Activated CD8-positive, alpha-beta memory T cell treated with anti-CD3 and anti-CD28 coated beads for 48 hours (primary cell): ENCODE measurements around the gene SORCS2.

ENCODE experiments used
- DNase-seq, 3 experiments: peaks; one replicate each; pipeline ENCODE4 v3.0.0-alpha.2; 2020; ENCODE audit warnings: low read depth in 2 of 3, low spot score in 2 of 3

The SORCS2 gene

GRCh38 chr4:7389101-7389701 is 196.9 kb downstream of the SORCS2 start:
- no peak for DNase-seq

DNA sequence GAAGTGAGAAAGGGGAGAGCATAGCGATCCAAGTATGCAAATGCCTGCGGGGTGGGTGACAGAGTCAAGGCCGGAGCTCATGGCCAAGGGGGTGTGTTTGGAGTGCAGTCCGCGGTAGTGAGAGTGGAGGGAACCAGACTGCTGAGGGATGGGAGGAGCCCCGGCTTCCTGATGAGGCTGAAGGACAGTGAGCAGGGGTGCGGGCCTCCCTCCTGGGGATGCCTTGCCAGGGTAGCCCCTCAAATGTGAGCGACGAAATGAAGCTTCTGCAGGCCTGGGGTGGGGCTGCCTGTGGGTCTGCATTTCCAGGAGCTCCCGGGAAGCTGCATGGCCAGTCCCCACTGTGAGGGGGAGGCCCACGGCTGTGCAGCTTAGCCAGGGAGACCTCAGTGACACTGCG is 197.4 kb downstream of the SORCS2 start:
- DNase-seq: no peak

DNA sequence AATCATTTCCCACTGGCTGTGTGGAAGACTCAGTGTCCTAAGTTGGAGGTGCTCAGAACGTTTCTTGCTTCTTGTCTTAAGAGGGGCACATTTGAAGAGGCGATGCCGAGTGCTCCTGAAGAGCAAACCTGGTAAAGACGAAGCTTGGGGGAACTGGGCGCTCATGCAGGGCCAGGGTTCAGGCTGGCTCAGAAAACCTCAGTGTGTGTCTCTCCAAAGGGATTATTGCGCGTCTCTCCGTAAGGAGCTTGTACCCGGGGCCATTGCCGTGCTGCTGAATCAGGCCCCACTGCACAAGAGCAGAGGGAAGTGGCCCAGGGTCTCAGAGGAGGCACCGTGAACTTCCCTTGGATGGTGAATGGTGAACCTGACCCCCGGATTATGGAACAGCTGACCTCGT is 198.0 kb downstream of the SORCS2 start:
- no peak for DNase-seq

- no peak for DNase-seq
Measured at GRCh38 chr4:7390906-7391636, 198.7 kb downstream of the SORCS2 start.

- no peak for DNase-seq
Measured at GRCh38 chr4:7391637-7392437, 199.5 kb downstream of the SORCS2 start.

DNA sequence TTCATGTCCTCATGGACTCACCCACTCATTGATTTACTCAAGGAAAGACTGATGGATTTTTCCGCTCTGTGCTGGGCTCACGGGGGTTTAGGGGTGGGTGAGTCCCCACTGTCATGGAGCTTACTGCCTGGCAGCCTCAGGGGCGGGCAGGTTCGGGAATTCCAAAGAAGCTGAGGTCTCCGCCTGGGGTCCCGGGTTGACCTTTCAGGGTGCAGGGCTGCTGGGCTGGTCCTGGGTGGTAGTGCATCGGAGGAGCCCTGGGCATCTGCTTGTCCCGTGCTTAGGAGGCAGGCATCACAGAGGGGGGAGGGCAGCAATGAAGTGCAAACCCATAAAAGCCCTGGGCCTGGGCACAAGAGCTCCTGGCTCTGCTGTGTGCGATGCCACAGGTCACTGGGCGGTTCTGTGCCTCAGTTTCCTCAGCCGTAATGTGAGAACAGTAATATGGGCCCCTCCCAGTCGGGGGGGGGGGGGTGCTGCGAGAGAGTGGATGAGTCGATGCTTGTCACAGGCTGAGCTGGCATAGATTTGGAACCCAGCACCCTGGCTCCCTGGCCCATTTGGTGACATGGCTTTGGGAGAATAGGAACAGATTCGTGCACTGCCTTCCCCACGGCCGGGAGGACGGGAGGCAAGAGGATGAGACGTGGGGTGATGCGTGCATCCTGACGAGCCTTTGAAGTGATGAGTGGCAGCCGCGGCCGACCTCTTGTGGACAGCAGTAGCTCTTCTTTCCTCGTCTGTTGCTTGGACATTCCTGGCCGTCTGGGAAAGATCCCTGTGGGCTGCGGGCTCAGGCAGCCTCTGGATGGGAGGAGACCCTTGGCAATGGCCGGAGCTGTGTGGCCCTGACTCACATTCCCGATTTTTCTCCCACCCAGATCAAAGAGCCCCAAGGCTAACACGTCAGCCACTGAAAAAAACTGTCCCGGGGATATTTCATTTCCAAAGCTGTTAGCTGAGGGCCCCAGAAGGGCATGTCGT is 200.4 kb downstream of the SORCS2 start:
- DNase-seq: no peak

- no peak for DNase-seq
Measured at GRCh38 chr4:7393601-7394575, 201.6 kb downstream of the SORCS2 start.

GRCh38 chr4:7394681-7395451 is 202.5 kb downstream of the SORCS2 start:
- DNase-seq: no peak

DNA sequence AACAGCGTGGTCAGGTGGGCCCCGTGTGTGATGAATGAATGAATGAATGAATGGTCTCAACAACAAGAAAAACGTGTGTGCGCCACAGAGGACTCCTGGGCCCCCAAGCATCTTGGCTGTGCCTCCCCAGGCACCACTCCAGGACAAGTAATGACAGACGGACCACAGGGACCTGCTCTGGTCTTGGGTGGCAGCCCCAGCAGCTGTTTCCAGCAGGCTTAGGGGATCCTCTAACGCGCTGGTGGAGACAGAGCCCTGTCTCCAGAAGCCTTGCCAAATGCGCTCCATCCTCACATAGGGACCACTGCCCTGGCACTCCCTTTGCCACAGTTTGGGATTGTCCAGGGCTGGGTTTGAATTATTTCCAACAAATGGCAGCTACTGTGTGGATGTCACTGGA is 203.3 kb downstream of the SORCS2 start:
- no peak for DNase-seq

DNA sequence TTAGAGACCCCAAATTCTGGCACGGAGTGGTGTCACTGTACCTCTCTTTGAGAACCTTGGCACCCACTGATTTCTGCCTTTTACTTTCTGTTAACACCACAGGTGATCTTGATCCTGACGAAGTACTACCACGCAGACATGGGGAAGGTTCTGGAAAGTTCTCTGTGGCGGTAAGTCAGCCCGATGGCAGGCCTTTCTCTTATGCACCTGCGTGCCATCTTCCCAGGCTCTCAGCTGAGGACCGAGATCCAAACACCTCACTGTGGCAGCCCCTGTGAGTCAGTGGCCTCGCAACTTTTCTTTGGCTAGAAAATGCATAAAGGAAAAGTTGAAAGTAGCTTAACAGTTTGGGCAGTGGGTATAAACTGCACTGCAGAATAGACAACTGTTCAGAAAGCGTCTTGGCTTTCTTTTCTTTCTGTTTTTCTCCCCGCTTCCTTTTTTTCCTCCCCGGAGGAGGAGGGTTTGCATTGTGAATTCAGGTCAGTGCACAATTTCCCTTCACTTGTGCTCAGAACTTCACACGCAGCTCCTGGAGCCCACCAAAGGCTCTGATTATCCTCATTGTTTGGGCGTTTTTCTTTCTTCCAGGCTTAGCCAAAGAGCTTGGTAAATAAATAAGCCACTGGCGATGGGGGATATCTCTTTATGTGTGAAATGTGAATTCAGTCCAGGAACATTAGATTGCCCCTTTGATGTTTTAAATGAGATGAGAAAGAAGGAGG is 204.0 kb downstream of the SORCS2 start:
- DNase-seq: no peak

- DNase-seq: no peak
Measured at GRCh38 chr4:7397206-7398103, 205.1 kb downstream of the SORCS2 start.

DNA sequence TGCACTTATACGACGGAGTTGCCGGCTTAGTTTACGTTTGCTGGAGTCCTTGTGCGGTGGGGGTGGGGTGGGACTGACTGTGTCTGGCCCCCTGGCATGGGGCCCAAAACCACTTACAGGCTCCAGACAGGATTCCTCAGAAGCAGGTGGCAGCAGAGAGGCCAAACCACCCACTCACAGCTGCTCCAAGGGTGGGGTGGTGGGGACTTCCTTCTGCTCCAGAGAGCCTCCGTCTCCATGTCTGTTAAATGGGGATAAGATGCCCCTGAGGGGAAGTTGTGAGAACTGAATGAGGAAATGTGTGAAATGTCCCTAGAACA is 205.7 kb downstream of the SORCS2 start:
- no peak for DNase-seq

- no peak for DNase-seq
Measured at GRCh38 chr4:7398788-7399439, 206.6 kb downstream of the SORCS2 start.

DNA sequence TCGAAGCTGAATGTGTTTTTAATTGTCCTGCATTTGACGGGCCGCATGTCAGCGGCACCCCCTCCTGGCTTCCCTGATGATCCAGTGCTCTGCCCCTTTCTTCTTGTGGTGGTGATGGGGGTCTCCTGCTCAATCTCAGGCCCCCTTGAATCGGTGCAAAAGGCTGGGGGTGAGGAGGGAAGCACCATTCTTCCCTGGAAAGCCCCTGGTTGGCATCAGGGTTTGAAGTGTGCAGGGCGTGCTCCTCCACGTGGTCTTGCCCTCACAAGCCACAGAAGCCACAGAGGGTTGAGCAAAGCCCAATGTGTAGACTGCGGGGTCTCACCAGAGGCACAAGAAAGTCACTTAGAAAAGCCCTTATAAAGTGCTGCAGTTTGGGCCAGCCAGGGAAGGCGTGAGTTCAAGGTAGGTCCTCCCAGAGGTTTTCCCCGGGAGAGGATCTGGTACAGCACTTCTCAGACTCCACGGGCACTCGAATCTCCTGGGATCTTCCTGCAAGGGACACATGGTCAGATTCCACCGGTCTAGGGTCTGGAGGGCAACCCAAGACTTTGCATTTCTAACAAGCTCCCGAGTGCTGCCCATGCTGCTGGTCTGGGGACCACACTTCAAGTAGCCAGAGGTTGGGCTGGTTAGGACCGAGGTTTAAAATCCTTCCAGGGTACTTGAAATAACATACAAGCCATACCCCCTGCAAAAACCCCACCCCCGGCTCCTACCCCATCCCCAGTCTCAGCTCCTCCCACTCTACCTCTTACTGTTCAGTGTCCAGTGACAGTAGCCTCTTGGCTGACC is 207.3 kb downstream of the SORCS2 start:
- DNase-seq: no peak

DNA sequence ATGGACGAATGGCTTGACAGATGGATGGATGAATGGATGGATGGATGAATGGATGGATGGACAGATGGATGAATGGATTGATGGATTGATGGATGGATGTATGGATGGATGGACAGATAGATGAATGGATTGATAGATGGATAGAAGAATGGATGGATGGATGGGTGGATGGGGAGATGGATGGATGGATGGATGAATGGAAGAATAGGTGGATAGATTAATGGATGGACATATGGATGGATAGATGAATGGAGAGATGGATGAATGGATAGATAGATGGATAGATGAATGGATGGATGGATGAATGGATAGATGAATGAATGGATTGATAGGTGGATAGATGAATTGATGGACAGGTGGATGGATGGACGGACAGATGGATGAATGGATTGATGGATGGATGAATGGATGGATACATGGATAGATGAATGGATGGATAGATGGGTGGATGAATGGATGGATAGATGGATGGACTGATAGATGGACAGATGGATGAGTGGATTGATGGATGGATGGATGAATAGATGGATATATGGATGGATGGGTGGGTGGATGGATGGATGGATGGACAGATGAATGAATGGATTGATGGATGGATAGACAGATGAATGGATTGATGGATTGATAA is 208.4 kb downstream of the SORCS2 start:
- no peak for DNase-seq

- no peak for DNase-seq
Measured at GRCh38 chr4:7402526-7402925, 210.2 kb downstream of the SORCS2 start.
